GM18502 (cell line): ENCODE measurements around the gene GMEB2.

ENCODE experiments used
- ATAC-seq: cut with Tn5 transposase; IDR thresholded peaks from one replicate; pipeline ENCODE4 v1.9.1; 2021; ENCODE audit warnings: mild to moderate bottlenecking; ENCODE audit not compliant: unreplicated experiment, poor library complexity

The GMEB2 gene

GRCh38 chr20:63538204-63539091 lies 88.5 kb downstream of the GMEB2 start:
- no peak for ATAC-seq
